Measurements from ENCODE around the gene KIF11.

GRCh38 chr10:92678206-92678605 is 85.3 kb downstream of the KIF11 start:
- TF ChIP-seq ARNT (IDR thresholded peaks at IDR 0.05) (no peak), PKNOX1 (IDR thresholded peaks at IDR 0.05) (no peak), NFRKB (IDR thresholded peaks at IDR 0.05) (no peak), BHLHE40 (IDR thresholded peaks at IDR 0.05; ENCODE audit: borderline replicate concordance) (no peak), SP1 (IDR thresholded peaks at IDR 0.05) (no peak), FOXK2 (IDR thresholded peaks at IDR 0.05) (no peak), TARDBP (IDR thresholded peaks at IDR 0.05) (no peak), FOXM1 (IDR thresholded peaks at IDR 0.05; ENCODE audit: borderline replicate concordance) (no peak), ELF4 (IDR thresholded peaks at IDR 0.05) (no peak), HDGF (IDR thresholded peaks at IDR 0.05; ENCODE audit: borderline replicate concordance) (no peak), ZNF384 (IDR thresholded peaks at IDR 0.05) (no peak), SUZ12 (IDR thresholded peaks at IDR 0.05) (no peak)
